ENCODE results near the gene PKNOX2.

DNA sequence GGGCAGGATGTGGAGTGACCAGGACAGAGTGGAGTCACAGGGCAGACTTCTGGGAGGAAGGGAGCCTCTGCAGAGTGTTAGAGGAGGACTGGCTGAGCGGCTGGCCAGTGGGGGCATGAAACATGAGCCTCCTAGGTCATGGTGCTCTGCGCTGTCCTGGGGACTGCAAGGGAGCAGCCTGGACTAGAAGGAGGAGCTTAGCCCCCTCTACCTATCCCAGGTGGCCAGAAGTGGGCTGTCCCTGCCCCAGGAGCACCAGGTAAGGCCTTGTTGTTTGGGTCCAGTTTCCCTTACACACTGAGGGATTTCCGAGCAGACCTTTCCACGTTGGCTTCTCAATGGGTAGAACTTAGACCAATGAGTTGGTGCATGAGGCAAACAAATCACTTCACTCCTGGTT lies 7.4 kb downstream of the PKNOX2 start:
- TF ChIP-seq CTCF (conservative IDR thresholded peaks at IDR 0.05) (no peak), ZFX (IDR thresholded peaks at IDR 0.05) (no peak)

Measured in C4-2B (cell line).